Measurements from ENCODE around the gene EPSTI1. TPM values are rescaled to one million over a fixed set of nuclear protein-coding genes. Genes with fewer than 3 reads are reported as not detected.

The EPSTI1 gene
- polyA plus RNA-seq, 3 donors: 2.7 to 10.5 (median 3.7) TPM

Other genes starting within 250 kb of the EPSTI1 start
- gene FAM216B, start 210.7 kb downstream of the EPSTI1 start, polyA plus RNA-seq: under 1 TPM in 1 of 3 donors, not detected in 2; 0.22 TPM
- gene DNAJC15, start 31.3 kb upstream of the EPSTI1 start, polyA plus RNA-seq: 10 to 100 TPM; 10.7 to 19.1 (median 12.9) TPM